Stomach (tissue), 4 donors: ENCODE measurements around the gene MYNN.

Experiments used
- CTCF ChIP-seq, 7 experiments: fragments of 450-650 bp in 4 of 7; fragments of 200-600 bp in 3 of 7; sonication (generic) in 3 of 7; IDR thresholded peaks; one replicate each; pipeline ENCODE4 v1.5.1; 2016 to 2019; ENCODE audit warnings: antibody characterized with exemption in 7 of 7, control low read depth in 2 of 7, mild to moderate bottlenecking in 1 of 7
- POLR2A ChIP-seq, 4 donors: fragments of 450-650 bp; IDR thresholded peaks; one replicate each; pipeline ENCODE4 v1.6.1; 2016; ENCODE audit warnings: antibody characterized with exemption in 4 of 4, control low read depth in 2 of 4, mild to moderate bottlenecking in 1 of 4, moderate library complexity in 1 of 4

GRCh38 chr3:169787120-169787519 is 13.9 kb downstream of the MYNN start:
- TF ChIP-seq CTCF (IDR thresholded peaks at IDR 0.05) (no peak), POLR2A (IDR thresholded peaks at IDR 0.05) (no peak)
